HG03520 (cell line): ENCODE data around the gene CD22.

Experiments
- ATAC-seq: cut with Tn5 transposase; IDR thresholded peaks from one replicate; pipeline ENCODE4 v1.9.1; 2021; ENCODE audit warnings: mild to moderate bottlenecking, moderate library complexity; ENCODE audit not compliant: unreplicated experiment

CD22 gene

DNA sequence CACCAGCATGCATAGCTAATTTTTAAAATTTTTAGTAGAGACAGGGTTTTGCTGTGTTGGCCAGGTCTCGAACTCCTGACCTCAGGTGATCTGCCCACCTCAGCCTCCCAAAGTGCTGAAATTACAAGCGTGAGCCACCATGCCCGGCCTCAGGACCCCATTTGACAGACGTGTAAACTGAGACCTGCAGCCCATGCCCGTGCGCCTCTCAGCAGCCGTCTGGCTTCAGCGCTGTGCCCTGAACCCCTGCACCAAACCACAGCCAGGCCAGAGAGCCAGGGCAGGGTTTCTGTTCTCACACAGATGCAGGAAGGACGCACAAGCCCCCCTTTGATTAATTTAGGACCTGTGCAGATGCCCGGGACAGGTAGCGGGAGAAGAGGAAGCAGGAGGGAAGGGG, 11.4 kb downstream of the CD22 start:
- no peak for ATAC-seq

DNA sequence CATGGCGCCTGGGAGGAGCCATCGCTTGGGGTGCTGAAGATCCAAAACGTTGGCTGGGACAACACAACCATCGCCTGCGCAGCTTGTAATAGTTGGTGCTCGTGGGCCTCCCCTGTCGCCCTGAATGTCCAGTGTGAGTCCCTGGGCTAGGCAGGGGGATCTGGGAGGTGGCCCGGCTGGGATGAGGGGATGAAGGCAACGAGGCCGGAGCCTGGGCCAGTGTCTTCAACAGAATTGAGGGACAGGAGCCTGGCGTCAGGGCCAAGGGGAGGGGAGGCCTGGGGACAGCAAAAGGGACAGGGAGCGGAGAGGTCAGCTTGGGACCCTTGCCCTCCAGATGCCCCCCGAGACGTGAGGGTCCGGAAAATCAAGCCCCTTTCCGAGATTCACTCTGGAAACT, 12.0 kb downstream of the CD22 start:
- no peak for ATAC-seq

DNA sequence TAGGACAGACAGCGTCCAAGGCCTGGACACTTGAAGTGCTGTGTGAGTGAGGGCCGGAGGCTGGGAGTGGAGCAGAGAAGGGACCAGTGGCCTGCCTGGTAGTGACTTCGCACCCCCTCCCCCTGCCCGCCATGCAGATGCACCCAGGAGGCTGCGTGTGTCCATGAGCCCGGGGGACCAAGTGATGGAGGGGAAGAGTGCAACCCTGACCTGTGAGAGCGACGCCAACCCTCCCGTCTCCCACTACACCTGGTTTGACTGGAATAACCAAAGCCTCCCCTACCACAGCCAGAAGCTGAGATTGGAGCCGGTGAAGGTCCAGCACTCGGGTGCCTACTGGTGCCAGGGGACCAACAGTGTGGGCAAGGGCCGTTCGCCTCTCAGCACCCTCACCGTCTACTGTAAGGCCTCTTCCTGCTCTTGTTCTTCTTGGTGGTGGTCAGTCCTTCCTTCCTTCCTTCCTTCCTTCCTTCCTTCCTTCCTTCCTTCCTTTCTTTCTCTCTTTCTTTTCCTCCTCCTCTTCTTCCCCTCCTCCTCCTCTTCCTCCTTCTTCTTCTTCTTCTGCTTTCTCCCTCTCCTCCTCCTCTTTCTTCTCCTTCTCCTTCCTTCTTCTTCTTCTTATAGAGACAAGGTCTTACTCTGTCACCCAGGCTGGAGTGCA, 12.7 kb downstream of the CD22 start:
- ATAC-seq = no peak

DNA sequence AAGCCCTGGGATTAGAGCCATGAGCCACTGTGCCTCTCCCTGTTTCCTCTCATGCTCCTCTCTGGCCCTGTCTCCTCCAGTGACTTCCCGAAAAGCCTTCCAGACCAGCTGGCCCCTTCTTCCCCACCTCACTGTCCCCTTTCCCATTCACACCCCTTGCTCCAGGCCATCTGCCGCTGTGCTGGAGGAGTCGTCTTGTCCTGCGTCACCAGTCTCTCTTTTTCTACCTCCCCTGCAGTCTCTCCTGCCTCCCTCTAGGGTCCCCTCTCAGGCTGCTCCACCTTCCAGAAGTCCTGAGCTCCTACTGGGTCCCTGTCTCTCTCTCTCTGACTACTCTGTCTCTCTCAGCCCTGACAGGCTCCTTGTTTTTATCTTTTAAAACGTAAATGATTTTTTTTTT, 13.4 kb downstream of the CD22 start:
- ATAC-seq = no peak

DNA sequence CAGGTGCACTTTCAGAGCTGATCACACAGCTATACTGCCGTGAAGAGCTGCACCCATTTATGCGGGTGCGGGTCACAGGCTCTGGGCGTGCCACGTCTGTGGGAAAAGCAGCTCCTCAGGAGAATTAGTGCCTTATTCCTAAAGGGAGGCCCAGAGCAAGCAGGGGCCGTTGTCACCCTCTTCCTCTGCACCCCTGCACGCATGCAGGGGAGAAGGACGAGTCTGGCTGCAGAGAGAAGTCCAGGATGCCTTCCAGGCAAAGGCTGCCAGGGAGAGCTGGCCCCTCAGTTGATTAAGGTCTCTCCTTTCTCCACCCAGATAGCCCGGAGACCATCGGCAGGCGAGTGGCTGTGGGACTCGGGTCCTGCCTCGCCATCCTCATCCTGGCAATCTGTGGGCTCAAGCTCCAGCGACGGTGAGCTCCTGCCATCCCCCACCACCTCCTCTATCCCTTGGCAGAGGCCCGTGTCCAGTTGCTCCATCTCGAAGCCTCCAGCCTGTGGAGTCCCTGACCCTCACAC, 15.6 kb downstream of the CD22 start:
- no peak for ATAC-seq

DNA sequence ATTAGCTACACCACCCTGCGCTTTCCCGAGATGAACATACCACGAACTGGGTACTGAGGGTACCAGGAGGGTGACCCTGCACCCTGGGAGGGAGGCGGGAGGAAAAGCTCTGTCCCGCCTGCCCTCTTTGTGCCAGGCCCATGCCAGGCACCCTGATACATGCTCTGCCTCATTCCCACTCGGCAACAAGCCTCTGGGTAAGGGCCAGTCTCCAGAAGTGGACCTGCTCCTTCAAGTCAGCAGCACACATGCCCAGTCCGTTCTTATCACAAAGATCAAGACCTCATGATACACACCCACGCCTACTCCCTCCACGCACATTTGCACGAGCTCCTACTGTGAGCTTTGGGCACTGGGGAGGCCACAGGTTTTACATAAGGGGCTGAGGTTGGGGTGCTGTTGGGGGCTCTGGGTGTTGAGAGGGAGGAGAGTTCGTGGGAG, 16.7 kb downstream of the CD22 start:
- no peak for ATAC-seq

DNA sequence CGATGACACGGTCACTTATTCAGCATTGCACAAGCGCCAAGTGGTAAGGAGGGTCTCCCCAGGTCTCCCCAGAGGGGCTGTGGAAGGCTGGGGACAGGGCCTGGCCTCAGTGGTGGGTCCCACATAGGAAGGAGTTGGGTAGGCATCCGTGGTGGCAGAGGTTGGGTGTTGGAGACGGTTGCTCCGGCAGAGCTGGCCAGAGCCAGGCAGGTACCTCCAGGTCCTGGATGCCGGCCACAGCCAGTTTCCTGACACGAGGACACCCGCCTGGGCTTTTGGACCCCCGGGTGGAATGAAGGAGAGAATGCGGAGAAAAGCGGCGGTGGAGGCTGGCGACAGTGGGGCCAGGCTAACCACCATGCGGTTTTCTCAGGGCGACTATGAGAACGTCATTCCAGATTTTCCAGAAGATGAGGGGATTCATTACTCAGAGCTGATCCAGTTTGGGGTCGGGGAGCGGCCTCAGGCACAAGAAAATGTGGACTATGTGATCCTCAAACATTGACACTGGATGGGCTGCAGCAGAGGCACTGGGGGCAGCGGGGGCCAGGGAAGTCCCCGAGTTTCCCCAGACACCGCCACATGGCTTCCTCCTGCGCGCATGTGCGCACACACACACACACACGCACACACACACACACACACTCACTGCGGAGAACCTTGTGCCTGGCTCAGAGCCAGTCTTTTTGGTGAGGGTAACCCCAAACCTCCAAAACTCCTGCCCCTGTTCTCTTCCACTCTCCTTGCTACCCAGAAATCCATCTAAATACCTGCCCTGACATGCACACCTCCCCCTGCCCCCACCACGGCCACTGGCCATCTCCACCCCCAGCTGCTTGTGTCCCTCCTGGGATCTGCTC, 17.4 kb downstream of the CD22 start:
- ATAC-seq = no peak

DNA sequence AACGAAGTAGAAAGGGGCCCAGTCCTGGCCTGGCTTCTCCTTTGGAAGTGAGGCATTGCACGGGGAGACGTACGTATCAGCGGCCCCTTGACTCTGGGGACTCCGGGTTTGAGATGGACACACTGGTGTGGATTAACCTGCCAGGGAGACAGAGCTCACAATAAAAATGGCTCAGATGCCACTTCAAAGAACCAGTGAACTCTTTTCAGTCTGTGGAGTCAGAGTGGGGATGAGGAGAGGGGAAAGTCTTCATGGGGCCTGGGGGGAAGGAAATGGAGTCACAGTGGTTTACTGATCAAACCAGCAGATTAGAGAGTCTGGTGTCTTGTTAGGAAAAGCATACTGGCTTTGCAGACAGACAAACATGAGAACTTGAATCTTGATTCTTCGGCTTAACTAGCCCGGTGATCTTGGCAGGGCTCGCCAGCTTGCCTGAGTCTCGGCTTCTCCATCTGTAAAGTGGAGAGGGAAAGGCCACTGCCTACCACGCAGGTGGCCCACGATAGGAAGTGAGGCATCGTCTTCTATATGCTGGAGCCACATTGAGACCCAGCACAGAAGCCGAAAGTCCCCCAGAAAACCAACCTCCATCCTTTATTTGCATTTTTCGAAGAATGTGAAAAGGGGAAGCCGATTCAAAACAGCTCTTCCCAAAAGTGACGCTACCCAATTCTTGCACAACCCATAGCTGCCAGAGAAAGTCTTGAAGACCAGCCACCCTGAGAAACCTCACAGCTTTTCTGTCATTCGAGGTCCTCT, 18.4 kb downstream of the CD22 start, which contains the start of gene FFAR1:
TSS of gene FFAR1 (plus strand) at position 732 of the 759 bp plus-strand sequence. CDS start 3,650 bp downstream, outside the sequence.
- peak; percentile 43 for ATAC-seq

DNA sequence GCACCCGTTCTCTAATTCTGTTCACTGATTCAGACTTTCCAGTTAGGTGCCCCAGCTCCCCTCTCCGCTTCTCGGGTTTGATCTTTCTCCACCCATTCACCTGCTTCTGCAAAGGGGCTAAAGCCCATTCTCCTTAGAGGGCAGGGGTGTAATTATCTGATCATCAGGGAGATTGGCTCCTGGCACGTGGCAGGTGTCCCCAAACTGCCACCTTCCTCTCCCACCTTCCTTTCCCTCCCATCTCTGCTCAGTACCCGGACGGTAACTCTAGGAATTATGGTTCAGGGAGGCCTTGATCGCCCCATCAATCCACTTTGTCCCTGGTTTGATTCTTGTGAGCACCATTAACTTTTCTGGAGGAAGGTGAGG, 18.9 kb downstream of the CD22 start:
- no peak for ATAC-seq

DNA sequence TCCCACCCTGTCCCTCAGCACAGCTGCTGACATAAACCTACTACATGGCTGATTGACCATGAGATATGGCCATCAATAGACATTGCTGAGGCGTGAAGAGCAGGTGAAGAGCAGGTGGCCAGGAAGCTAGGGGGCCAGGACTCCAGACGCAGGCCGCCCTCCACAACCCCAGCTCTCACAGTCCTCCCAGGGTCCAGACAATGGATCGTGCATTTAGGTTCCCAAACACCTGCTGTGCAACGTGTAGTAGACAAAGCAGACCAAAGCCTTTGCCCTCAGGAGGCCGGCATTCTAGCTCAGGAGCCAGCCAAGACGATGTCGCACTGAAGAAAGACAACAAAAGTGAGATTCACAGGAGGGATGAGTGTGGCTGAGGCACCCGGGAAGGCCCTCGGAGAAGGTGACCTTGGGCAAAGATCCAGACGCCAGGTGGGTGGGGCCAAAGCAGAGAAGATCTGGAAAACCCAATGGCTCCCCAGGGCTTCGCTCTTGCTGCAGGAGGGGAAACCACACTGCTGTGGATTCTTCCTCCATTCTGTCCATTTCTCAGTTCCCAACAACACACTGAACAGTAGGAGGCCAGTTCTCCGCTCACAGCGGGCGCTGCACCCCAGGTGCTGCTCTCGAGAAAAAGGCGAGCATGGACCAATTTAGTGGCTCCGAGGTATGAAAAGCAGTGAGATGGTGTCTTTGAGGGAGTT, 20.1 kb downstream of the CD22 start:
- ATAC-seq = no peak

DNA sequence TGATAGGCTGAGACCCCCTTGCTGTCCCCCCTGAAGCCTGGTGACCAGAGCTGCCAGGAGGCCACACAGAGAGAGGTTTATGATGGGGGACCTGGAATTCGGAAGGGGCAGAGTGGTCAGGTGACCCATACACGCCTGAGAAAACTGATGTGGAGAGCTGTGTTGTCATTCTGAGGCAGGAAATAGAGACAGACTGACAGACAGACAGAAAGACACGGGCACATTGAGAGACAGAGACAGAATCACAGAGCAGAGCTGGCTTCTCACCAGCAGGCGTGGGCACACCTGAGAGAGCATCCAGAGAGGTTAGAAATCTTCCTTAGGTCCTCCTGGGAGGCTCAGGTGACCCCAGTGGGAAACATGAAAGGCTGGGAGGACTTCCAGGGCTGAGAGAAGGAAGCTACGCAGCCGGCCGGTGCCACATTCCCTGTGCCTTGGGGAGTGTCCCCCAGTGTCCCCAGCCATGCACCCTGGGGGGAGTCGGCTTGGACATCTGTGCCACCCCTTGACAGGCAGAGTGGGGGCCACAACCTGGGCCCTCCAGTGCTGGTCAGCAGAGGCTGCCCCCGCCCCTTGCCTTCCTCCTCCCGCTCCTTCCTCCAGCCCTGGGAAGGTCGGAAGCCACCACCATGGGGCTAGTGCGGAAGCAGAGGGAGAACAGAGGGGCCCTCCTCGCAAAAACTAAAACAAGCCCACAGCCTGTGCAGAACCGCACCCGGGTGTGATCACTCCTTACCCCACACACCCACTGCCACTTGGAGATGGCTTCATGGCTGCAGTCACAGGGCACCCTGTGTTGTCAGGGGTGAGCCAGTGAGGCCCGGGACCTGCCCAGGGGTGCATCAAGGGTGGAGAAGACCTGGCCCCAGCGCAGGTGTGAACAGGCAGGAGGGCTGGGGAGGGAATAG, 20.9 kb downstream of the CD22 start:
- no peak for ATAC-seq

DNA sequence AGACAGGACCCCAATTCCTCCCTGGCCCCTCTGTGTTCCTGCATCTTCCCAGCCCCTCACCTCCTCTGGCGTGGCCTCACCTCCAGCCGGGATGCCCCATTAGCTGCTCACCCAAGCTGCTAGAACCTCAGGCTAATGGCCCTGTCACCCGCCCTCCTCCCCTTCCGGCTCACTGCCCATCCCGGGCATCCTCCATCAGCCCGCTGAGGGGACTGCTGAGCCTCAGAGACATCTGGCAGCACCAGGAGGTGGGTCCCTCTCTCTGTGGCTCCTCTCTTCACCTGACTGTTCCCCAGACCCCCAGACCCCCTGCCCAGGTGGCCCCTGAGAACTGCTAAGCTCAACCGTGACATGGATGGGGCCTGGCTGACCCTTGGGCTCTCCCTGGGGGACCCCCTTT, 21.6 kb downstream of the CD22 start:
- ATAC-seq = no peak

DNA sequence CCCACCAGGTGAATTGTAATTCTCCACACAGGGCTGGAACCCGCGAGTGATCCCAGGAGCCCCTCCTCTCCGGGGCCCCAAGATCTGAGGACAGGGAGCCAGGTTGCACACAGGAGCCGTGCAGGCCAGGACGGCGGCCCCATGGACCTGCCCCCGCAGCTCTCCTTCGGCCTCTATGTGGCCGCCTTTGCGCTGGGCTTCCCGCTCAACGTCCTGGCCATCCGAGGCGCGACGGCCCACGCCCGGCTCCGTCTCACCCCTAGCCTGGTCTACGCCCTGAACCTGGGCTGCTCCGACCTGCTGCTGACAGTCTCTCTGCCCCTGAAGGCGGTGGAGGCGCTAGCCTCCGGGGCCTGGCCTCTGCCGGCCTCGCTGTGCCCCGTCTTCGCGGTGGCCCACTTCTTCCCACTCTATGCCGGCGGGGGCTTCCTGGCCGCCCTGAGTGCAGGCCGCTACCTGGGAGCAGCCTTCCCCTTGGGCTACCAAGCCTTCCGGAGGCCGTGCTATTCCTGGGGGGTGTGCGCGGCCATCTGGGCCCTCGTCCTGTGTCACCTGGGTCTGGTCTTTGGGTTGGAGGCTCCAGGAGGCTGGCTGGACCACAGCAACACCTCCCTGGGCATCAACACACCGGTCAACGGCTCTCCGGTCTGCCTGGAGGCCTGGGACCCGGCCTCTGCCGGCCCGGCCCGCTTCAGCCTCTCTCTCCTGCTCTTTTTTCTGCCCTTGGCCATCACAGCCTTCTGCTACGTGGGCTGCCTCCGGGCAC, 22.6 kb downstream of the CD22 start:
- no peak for ATAC-seq

DNA sequence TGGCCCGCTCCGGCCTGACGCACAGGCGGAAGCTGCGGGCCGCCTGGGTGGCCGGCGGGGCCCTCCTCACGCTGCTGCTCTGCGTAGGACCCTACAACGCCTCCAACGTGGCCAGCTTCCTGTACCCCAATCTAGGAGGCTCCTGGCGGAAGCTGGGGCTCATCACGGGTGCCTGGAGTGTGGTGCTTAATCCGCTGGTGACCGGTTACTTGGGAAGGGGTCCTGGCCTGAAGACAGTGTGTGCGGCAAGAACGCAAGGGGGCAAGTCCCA, 23.1 kb downstream of the CD22 start:
- ATAC-seq = no peak

DNA sequence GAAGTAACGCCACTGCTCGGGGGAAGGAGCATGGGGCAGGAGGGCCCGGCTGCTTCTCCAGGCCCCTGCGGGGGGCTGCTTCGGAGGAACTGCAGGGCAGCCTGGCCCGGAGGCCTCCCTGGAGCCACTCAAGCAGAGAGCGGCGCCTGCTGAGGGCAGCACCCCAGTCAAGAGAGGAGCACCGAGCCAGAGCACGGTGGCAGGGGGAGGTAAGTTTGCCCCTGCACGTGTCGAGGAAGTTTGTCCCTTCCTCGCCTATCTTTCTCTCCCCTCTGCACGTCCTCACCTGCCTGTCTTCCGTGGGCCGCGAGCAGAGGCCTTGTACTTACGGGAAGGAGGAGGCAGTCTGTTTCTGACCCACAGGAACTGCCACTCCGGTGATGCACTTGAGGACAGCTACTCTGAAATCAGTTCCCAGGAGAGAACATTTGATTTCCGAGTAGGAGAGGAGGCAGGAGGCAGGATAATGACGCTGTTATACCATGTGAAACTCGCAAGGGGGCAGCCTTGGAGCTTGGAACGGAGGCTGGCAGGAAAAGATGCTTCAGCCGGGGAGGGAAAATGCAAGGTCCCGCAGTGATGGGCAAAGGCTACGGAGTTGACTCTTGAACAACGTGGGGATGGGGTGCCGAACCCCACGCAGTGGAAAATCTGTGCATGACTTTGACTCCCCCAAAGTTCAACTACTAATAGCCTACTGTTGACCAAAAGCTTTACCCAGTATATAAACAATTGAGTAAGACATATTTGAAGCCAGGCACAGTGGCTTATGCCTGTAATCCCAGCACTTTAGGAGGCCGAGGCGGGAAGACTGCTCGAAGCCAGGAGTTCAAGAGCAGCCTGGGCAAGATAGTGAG, 23.7 kb downstream of the CD22 start:
- ATAC-seq = no peak

DNA sequence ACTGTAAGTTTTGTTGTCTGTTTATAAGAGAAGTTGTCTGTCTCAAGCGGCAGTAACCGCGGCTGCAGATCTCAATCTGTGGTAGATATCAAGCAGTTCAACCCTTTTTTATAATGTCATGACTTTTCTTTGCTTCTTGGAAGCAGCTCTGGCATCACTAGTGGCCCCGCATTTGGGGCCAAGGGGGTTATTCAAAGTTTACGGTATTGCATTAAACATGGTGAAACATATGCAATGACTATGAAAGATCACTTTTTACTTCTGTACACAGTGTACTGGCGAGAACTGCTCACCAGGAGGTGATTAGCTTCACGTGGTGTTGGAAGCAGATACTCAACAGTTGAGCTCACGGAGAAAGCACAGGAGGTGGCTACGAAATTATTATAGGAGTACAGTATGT, 24.6 kb downstream of the CD22 start:
- no peak for ATAC-seq

DNA sequence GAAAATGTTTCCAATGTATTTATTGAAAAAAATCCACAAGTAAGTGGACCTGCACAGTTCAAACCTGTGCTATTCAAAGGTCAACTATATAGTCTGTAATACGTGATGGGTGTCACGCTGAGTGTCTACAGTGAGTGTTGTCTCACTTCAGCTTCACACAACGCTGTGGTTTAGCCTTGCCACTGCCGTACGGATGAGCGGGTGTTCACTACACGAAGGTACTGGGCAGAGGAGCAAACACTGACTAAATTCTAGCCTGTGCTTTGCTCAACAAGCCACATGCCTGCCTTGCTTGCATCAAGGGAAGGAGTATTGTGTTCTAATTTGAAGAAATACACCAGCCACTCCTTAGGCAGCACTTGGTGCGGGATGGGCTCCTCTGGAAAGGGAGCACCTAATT, 25.9 kb downstream of the CD22 start:
- ATAC-seq = no peak

DNA sequence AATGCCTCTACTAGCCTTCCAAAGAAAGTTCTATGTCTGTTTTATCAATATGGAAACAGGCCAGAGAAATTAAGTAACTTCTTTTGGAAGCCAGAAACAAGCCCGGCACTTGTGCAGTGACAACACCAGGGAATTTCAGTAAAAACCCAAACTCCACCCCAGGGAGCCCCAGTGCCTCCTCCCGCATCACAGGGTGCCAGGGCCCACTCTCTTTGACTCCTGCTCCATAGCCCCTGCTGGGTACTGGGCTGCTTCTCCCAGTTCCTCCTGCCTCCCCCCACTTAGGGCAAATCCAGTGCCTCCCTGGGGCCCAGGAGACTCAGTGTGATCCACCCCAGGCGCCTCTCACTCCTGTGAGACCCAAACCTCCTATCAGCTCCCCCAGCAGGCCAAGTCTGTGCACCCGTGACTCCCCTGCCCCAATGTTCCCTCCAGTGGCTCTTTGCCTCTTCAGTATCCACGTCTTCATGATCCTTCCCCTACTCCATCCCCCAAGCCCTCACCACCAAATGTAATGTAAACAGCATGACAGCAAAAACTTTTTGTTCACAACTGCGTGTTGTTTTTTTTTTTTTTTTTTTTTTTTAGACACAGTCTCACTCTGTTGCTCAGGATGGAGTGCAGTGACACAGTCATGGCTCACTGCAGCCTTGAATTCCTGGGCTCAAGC, 26.9 kb downstream of the CD22 start:
- ATAC-seq = no peak
